ENCODE data around the gene SLC51A.

Gene SLC51A

GRCh38 chr3:196251918-196252317 is 35.6 kb downstream of the SLC51A start:
- Histone ChIP-seq H2BK12ac (ENCODE audit: low read length in 2 of 2) (no peak overlapping the region), H2BK15ac (ENCODE audit: low read depth, poor library complexity, severe bottlenecking) (no peak overlapping the region), H3K79me1 (replicated peaks; ENCODE audit: low read length, poor library complexity, severe bottlenecking) (peaks cover 21% of the 10 kb centered on the region), H3K23ac (ENCODE audit: low read length in 2 of 2) (no peak overlapping the region), H4K91ac (ENCODE audit: low read length) (no peak overlapping the region), H3K36me3 (ENCODE audit: control insufficient read depth in 1 of 2, insufficient read depth in 2 of 2, low read depth in 1 of 2, low read length in 2 of 2) (peaks cover 30 to 62% of the 10 kb centered on the region in 2 experiments), H3K9me3 (ENCODE audit: control insufficient read depth, low read length) (no peaks in the 10 kb centered on the region), H3K27me3 (ENCODE audit: control insufficient read depth in 1 of 2, insufficient read depth in 1 of 2, low read length in 2 of 2) (no peaks in the 10 kb centered on the region), H3K4me3 (ENCODE audit: insufficient read depth in 1 of 2, low read depth in 1 of 2, low read length in 2 of 2) (no peak overlapping the region), H2AK5ac (ENCODE audit: low read length, severe bottlenecking) (no peak overlapping the region), H3K4ac (ENCODE audit: low read depth in 1 of 2, low read length in 2 of 2) (no peak overlapping the region), H2BK120ac (ENCODE audit: low read depth, low read length) (no peak overlapping the region), H3K14ac (ENCODE audit: low read length in 2 of 2) (no peak overlapping the region), H4K8ac (ENCODE audit: low read length) (peak overlapping the region; percentile 56), H3K27ac (ENCODE audit: low read length, poor library complexity, severe bottlenecking) (no peak overlapping the region), H3K4me1 (ENCODE audit: control insufficient read depth, insufficient read depth, low read depth, low read length) (peaks cover 2% of the 10 kb centered on the region), H3K9ac (ENCODE audit: low read length) (no peak overlapping the region), H2BK5ac (ENCODE audit: low read depth, low read length, poor library complexity, severe bottlenecking) (no peak overlapping the region), H3K18ac (ENCODE audit: low read depth in 1 of 2, low read length in 2 of 2) (peak overlapping the region in 1 of 2 experiments; percentile 8), H3K4me2 (ENCODE audit: low read length, poor library complexity, severe bottlenecking) (no peak overlapping the region), H2AFZ (ENCODE audit: low read depth, low read length) (no peak overlapping the region)
- DNase-seq = no peak
- 97% methylated on average over 16 of the region's 16 CpGs for WGBS

GRCh38 chr3:196254376-196255283 is 38.3 kb downstream of the SLC51A start:
- peaks cover 2% of the 10 kb centered on the region for H3K4me1 ChIP-seq (ENCODE audit: control insufficient read depth, insufficient read depth, low read depth, low read length)
- H2AFZ ChIP-seq (ENCODE audit: low read depth, low read length) = no peak overlapping the region
- DNase-seq = no peak
- 67% methylated on average over 4 of the region's 5 CpGs for WGBS
- H3K36me3 ChIP-seq (ENCODE audit: control insufficient read depth in 1 of 2, insufficient read depth in 2 of 2, low read depth in 1 of 2, low read length in 2 of 2) = peaks cover 21 to 59% of the 10 kb centered on the region in 2 experiments
- H3K4me2 ChIP-seq (ENCODE audit: low read length, poor library complexity, severe bottlenecking) = no peak overlapping the region
- H3K27ac ChIP-seq (ENCODE audit: low read length, poor library complexity, severe bottlenecking) = no peak overlapping the region
- no peak overlapping the region for H2BK5ac ChIP-seq (ENCODE audit: low read depth, low read length, poor library complexity, severe bottlenecking)
- no peak overlapping the region for H4K8ac ChIP-seq (ENCODE audit: low read length)
- no peak overlapping the region for H2AK5ac ChIP-seq (ENCODE audit: low read length, severe bottlenecking)
- no peak overlapping the region for H3K4me3 ChIP-seq (ENCODE audit: insufficient read depth in 1 of 2, low read depth in 1 of 2, low read length in 2 of 2)
- H2BK120ac ChIP-seq (ENCODE audit: low read depth, low read length) = no peak overlapping the region
- no peak overlapping the region for H2BK12ac ChIP-seq (ENCODE audit: low read length in 2 of 2)
- no peaks in the 10 kb centered on the region for H3K9me3 ChIP-seq (ENCODE audit: control insufficient read depth, low read length)
- no peak overlapping the region for H2BK15ac ChIP-seq (ENCODE audit: low read depth, poor library complexity, severe bottlenecking)
- H3K79me1 ChIP-seq (replicated peaks; ENCODE audit: low read length, poor library complexity, severe bottlenecking) = peaks cover 19% of the 10 kb centered on the region
- H3K9ac ChIP-seq (ENCODE audit: low read length) = no peak overlapping the region
- no peak overlapping the region for H3K4ac ChIP-seq (ENCODE audit: low read depth in 1 of 2, low read length in 2 of 2)
- no peak overlapping the region for H3K18ac ChIP-seq (ENCODE audit: low read depth in 1 of 2, low read length in 2 of 2)
- H3K14ac ChIP-seq (ENCODE audit: low read length in 2 of 2) = no peak overlapping the region
- no peak overlapping the region for H4K91ac ChIP-seq (ENCODE audit: low read length)
- H3K23ac ChIP-seq (ENCODE audit: low read length in 2 of 2) = no peak overlapping the region
- no peaks in the 10 kb centered on the region for H3K27me3 ChIP-seq (ENCODE audit: control insufficient read depth in 1 of 2, insufficient read depth in 1 of 2, low read length in 2 of 2)

GRCh38 chr3:196255776-196256175 is 39.4 kb downstream of the SLC51A start:
- no peak for DNase-seq
- Histone ChIP-seq H4K91ac (ENCODE audit: low read length) (no peak overlapping the region), H3K9me3 (ENCODE audit: control insufficient read depth, low read length) (no peaks in the 10 kb centered on the region), H3K36me3 (ENCODE audit: control insufficient read depth in 1 of 2, insufficient read depth in 2 of 2, low read depth in 1 of 2, low read length in 2 of 2) (peaks cover 22 to 62% of the 10 kb centered on the region in 2 experiments), H3K4me1 (ENCODE audit: control insufficient read depth, insufficient read depth, low read depth, low read length) (peaks cover 2% of the 10 kb centered on the region), H3K4me3 (ENCODE audit: insufficient read depth in 1 of 2, low read depth in 1 of 2, low read length in 2 of 2) (no peak overlapping the region), H3K79me1 (replicated peaks; ENCODE audit: low read length, poor library complexity, severe bottlenecking) (peaks cover 18% of the 10 kb centered on the region), H3K27ac (ENCODE audit: low read length, poor library complexity, severe bottlenecking) (no peak overlapping the region), H2BK12ac (ENCODE audit: low read length in 2 of 2) (no peak overlapping the region), H2AK5ac (ENCODE audit: low read length, severe bottlenecking) (no peak overlapping the region), H2BK15ac (ENCODE audit: low read depth, poor library complexity, severe bottlenecking) (no peak overlapping the region), H2AFZ (ENCODE audit: low read depth, low read length) (no peak overlapping the region), H3K18ac (ENCODE audit: low read depth in 1 of 2, low read length in 2 of 2) (no peak overlapping the region), H3K9ac (ENCODE audit: low read length) (no peak overlapping the region), H3K4ac (ENCODE audit: low read depth in 1 of 2, low read length in 2 of 2) (no peak overlapping the region), H2BK5ac (ENCODE audit: low read depth, low read length, poor library complexity, severe bottlenecking) (no peak overlapping the region), H3K27me3 (ENCODE audit: control insufficient read depth in 1 of 2, insufficient read depth in 1 of 2, low read length in 2 of 2) (no peaks in the 10 kb centered on the region), H3K23ac (ENCODE audit: low read length in 2 of 2) (no peak overlapping the region), H2BK120ac (ENCODE audit: low read depth, low read length) (no peak overlapping the region), H3K14ac (ENCODE audit: low read length in 2 of 2) (no peak overlapping the region), H4K8ac (ENCODE audit: low read length) (no peak overlapping the region), H3K4me2 (ENCODE audit: low read length, poor library complexity, severe bottlenecking) (no peak overlapping the region)
- WGBS = 47% methylated on average over 1 of the region's 1 CpG

GRCh38 chr3:196260784-196261183 is 44.5 kb downstream of the SLC51A start:
- DNase-seq = no peak
- Histone ChIP-seq H4K8ac (ENCODE audit: low read length) (no peak overlapping the region), H3K4me1 (ENCODE audit: control insufficient read depth, insufficient read depth, low read depth, low read length) (no peaks in the 10 kb centered on the region), H2BK120ac (ENCODE audit: low read depth, low read length) (no peak overlapping the region), H2BK5ac (ENCODE audit: low read depth, low read length, poor library complexity, severe bottlenecking) (no peak overlapping the region), H2AFZ (ENCODE audit: low read depth, low read length) (no peak overlapping the region), H3K36me3 (ENCODE audit: control insufficient read depth in 1 of 2, insufficient read depth in 2 of 2, low read depth in 1 of 2, low read length in 2 of 2) (peaks cover 16 to 61% of the 10 kb centered on the region in 2 experiments), H3K79me1 (replicated peaks; ENCODE audit: low read length, poor library complexity, severe bottlenecking) (peaks cover 21% of the 10 kb centered on the region), H3K9me3 (ENCODE audit: control insufficient read depth, low read length) (no peaks in the 10 kb centered on the region), H3K4me3 (ENCODE audit: insufficient read depth in 1 of 2, low read depth in 1 of 2, low read length in 2 of 2) (no peak overlapping the region), H3K27ac (ENCODE audit: low read length, poor library complexity, severe bottlenecking) (no peak overlapping the region), H3K4ac (ENCODE audit: low read depth in 1 of 2, low read length in 2 of 2) (no peak overlapping the region), H3K9ac (ENCODE audit: low read length) (no peak overlapping the region), H2AK5ac (ENCODE audit: low read length, severe bottlenecking) (no peak overlapping the region), H4K91ac (ENCODE audit: low read length) (no peak overlapping the region), H3K23ac (ENCODE audit: low read length in 2 of 2) (no peak overlapping the region), H3K14ac (ENCODE audit: low read length in 2 of 2) (no peak overlapping the region), H3K27me3 (ENCODE audit: control insufficient read depth in 1 of 2, insufficient read depth in 1 of 2, low read length in 2 of 2) (no peaks in the 10 kb centered on the region), H3K18ac (ENCODE audit: low read depth in 1 of 2, low read length in 2 of 2) (no peak overlapping the region), H2BK15ac (ENCODE audit: low read depth, poor library complexity, severe bottlenecking) (no peak overlapping the region), H3K4me2 (ENCODE audit: low read length, poor library complexity, severe bottlenecking) (no peak overlapping the region), H2BK12ac (ENCODE audit: low read length in 2 of 2) (no peak overlapping the region)
- 100% methylated on average over 3 of the region's 4 CpGs for WGBS

All from mesenchymal stem cell (in vitro differentiated cells and primary cell).